Brain pericyte (primary cell): ENCODE data around the gene ZC3H4.

ENCODE experiments used
- DNase-seq: peaks from one replicate; pipeline ENCODE4 v3.0.0-alpha.2; 2012; ENCODE audit warnings: low read depth, low spot score

The ZC3H4 gene

DNA sequence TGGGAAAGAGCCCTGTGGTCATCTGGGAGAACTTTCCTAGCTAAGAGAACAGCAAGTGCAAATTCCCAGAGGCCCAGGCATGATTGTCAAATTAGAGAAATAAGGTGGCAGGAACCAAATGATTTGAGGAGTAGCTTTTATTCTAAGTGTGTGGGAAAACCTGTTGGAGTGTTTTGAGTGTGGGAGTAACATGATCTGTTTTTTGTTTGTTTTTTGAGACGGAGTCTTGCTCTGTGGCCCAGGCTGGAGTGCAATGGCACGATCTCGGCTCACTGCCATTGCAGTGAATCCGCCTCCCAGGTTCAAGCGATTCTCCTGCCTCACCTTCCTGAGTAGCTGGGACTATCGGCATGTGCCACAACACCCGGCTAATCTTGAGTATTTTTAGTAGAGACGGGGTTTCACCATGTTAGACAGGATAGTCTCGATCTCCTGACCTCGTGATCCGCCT lies 19.5 kb upstream of the ZC3H4 start:
- DNase-seq, result no peak

DNA sequence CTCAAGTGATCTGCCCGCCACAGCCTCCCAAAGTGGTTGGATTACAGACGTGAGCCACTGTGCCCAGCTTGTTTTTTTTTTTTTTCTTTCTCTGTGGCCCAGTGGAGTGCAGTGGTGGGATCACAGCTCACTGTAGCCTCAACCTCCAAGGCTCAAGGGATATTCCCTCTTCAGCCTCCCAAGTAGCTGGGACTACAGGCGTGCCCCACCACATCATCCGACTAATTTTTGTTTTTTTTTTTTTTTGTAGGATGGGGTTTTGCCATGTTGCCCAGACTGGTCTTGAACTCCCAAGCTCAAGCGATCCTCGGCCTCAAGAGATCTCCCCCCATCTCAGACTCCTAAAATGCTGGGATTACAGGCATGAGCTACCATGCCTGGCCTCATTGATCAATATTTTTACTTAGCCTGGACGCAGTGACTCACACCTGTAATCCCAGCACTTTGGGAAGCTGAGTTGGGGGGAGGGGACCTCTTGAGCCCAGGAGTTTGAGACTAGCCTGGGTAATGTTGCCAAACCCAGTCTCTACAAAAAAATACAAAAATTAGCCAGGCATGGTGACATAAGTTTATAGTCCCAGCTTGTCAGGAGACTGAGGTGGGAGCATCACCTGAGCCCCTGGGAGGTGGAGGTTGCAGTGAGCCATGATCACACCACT lies 18.7 kb upstream of the ZC3H4 start:
- no peak for DNase-seq

DNA sequence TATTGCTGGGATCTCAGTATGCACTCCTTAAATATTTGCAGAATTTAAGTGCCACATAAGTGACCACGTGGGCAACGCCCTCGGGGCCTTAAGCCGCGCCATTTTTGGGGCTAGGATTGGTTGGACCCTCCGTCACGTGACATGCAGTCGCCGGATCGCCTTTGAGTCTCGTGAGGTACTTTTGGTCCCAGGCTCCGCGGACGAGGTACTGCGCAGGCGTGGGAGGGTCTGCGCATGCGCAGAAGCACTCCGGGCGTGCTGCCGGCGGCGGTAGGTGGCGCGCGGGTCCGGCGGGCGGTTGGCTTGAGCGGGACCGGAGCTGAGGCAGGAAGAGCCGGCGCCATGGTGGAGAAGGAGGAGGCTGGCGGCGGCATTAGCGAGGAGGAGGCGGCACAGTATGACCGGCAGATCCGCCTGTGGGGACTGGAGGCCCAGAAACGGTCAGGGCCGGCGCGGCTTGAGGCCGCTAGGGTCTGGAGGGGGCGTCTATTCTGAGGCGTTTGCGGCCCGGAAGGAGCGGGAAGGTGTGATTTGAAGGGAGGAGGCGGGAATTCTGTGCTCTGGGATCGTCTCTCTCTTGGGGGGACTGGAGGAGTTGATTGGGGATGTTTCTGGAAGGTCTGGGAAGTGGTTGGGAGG lies 17.1 kb upstream of the ZC3H4 start, which contains the start of gene SAE1:
SAE1 (plus strand) TSS at position 247 of the 639 bp plus-strand sequence; CDS start at position 343, 96 bp downstream.
- DNase-seq, result peak; percentile 97

DNA sequence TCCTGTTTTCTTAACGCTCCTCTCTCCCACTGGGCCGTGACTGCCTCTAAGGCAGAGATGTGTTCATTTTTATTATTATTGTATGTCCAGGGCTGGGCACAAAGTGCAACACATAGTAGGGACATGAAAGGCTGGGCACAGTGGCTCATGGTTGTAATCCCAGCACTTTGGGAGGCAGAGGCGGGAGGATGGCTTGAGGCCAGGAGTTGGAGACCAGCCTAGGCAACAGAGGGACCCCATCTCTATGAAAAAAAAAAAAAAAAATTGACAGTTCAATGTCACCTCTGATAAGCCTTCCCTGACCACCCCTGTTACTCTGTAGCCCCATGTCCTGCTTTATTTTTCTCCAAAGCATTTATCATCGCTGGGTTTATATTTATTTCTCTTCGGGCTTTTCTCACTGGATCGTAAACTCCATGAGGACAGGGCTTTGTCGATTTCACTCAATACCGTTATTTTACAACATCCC lies 16.6 kb upstream of the ZC3H4 start:
- DNase-seq, result no peak

DNA sequence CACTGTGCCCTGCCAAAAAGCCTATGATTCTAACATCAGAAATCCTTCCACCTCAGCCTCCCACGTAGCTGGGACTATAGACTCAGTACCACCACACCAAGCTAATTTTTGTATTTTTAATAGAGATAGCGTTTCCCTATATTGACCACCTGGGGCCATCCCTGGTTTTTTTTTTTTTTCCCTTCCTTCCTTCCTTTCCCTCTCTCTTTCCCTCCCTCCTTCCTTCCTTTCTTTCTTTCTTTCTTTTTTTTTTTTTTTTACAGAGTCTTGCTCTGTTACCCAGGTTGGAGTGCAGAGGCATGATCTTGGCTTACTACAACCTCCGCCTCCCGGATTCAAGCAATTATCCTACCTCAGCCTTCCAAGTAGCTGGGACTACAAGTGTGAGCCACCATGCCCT lies 16.0 kb upstream of the ZC3H4 start:
- no peak for DNase-seq

DNA sequence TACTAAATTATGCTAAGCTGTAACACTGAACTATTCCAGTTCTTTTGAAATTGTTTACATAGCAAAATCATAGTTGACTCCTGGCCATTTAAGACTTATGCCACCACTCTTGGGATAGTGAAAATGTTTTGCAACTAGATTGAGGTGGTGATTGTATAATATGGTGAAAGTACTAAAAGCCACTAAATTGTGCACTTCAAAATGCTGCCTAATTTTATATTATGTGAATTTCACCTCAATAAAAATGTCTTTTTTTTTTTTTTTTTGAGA lies 12.0 kb upstream of the ZC3H4 start:
- no peak for DNase-seq

DNA sequence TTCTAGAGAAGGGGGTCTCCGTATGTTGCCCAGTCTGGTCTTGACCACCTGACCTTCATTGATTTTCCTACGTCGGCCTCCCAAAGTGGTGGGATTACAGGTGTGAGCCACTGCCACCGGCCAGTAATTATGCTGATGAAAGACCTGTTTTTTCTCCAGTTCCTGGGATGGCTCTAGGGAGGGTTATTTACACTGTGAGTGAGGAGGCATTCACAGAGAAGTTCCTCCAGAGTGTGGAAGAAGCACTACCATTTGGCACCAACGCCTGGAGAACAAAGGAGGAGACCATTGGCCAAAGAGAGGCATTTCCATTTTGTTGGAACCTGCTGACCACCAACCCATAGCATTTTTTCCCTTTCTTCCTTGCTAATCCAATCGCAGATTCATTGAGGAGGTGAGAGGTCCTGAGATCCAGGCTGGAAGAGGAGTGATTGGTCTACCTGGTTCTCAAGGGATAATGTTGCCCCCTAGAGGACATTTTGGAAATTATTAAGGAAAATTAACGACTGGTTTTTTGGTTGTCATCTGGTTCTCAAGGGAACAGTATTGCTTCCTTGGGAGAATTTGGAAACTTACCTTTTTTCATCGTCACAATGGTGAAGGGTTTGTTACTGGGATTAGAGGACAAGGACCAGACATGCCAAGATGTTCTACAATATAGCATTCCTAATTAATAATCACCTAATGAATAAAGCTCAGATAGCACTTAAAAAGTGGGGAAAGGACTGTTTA lies 11.5 kb upstream of the ZC3H4 start:
- no peak for DNase-seq

DNA sequence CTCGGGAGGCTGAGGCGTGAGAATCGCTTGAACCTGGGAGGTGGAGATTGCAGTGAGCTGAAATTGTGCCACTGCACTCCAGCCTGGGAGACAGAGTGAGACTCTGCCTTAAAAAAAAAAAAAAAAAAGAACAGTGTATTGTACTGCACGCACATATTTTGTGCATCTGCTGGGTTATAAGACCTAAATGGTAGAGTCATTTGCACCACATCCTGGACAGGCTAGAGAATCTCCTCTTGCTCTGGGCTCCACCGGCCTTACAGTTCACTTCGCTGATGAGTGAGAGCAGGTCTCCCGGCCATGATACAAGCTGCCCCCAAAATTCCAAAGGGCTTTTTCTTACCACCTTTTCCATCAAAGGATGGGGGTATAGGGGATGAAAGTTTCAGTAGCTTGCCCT lies 9.8 kb upstream of the ZC3H4 start:
- no peak for DNase-seq

DNA sequence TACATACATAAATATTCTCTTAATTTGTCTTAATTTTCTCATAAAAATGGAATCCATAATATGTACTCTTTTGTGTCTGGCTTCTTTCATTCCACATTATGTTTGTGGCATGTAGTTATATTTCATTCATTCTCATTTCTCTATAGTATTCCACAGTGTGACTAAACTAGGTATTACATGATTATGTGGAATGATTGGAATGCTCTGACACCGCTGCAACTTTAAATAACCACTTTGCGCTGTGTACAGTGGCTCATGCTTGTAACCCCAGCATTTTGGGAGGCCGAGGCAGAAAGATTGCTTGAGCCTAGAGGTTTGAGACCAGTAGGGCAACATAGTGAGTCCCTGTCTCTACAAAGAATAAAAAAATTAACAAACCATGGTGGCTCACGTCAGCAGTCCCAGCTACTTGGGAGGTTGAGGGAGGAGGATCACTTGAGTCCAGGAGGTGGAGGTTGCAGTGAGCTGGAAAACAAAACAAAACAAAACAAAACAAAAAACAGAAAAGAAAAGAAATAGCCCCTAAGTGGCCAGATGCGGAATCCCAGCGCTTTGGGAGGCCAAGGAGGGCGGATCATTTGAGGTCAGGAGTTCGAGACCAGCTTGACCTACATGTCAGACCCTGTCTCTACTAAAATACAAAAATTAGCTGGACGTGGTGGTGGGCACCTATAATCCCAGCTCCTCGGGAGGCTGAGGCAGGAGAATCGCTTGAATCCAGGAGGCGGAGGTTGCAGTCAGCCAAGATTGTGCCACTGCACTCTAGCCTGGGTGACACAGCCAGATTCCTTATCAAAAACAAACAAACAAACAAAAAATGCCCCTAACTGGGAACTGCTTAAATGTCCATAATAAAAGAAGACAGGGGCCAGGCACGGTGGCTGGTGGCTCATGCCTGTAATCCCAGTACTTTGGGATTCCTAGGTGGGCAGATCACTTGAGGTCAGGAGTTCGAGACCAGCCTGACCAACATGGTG lies 9.1 kb upstream of the ZC3H4 start:
- DNase-seq, result no peak

DNA sequence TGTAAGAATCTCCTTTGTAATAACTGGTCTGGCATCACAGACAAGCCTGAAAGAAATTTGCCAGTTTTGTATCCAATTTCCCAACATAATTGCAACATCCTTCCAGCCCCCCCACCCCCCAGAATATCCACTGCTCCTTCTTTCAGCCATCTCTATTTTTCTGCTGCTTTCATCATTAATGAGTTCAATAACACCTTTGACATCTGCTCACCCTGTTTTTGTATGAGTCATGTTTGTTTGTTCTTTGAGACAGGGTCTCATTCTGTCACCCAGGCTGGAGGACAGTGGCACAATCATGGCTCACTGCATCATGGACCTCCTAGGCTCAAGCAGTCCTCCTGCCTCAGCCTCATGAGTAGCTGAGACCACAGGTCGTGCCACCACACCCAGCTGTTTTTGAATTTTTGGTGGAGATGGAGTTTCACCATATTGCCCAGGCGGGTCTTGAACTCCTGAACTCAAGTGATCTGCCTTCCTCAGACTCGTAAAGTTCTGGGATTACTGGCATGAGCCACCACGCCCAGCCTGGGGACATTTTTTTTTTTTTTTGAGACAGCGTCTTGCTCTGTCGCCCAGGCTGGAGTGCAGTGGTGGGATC lies 7.0 kb upstream of the ZC3H4 start:
- no peak for DNase-seq

DNA sequence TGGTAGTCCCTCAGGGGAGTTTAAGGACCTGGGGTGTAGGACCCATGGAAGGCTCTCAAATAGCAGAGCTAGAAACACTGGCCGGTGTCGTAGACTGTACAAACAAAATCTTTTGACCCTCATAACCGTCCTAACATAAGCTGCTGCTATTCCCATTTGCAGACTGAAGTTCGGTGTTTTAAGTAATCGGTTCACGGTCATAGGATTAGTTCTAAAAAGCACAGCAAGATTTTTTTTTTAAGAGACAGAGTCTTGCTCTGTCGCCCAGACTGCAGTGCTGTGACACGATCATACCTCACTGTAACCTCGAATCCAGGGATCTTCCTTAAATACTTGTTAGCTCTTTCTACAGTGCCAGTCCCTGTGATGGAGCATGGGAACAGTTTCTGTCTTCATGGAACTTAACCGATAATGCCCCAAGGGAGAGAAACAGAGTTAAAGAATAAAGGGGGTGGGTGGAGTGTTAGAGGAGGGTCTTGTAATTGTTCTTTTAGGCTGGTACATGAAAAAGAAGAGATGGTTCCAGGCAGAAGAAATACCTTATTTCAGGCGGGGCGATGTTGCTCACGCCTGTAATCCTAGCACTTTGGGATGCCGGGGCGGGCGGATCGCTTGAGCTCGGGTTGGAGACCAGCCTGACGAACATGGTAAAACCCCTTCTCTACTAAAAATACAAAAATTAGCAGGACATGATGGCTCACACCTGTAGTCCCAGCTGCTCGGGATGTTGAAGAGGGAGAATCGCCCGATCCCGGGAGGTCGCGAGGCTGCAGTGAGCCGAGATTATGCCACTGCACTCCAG lies 475 bp upstream of the ZC3H4 start:
- DNase-seq, result no peak

DNA sequence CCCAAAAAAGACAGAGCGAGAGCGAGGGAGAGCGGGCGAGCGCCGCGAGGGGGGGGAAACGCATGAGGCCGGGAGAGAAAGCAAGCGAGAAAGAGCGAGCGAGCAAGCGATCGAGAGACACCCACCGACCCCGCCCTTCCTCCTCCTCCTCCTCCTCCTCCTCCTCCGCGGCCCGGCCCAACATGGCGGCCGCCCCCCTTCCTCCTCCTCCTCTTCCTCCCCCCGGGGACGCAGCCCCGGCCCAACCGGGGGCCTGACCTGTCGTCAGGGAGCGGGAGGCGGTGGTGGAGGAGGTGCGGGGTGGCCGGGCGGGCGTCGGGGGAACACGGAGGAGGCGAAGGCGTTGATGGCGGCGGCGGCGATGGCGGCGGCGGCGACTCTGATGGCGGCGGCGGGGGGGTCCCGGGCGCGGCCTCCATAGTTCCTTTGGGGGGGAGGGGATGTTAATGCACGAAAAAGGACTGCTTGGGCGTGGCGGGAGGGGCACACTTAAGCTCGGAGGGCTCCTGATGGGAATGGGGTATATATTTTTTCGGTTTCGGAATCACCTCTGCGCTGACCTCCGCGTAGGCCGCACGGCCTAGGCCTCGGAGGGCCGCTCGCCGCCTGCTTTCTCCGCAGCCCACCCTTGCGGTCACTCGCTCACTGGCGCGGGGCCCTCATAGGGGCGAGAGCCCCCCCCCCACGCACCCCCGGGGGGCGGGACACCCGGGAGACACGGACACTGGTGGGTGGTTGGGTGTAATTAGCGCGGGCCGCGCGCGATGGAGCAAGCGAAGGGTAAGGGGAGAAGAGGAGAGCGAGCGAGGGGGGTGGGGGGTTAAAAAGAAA lies 1.2 kb downstream of the ZC3H4 start:
- peak; percentile 44 for DNase-seq

DNA sequence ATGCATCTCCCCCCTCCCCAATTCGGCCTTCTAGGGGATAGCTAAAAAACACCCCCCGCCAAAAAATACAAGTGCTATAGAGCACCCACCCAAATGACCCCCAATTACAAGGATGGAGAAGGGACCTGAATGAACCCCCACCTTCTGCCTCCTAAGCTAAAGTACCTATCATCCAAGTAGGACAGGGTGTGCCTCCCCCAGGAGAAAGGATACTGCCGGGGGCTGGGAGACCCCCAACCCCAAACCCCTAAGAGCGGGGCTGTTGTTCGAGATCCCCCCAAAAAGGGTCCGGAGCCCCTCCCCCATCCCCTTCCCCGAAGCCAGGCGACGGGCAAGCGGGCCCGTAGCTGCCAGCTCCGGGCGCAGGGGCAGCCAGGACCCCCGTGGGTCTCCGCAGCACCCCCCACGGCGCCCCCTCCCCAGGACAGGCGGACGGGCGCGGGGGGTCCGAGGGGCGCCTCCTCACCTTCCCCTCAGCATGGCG lies 1.9 kb downstream of the ZC3H4 start:
- DNase-seq, result no peak

DNA sequence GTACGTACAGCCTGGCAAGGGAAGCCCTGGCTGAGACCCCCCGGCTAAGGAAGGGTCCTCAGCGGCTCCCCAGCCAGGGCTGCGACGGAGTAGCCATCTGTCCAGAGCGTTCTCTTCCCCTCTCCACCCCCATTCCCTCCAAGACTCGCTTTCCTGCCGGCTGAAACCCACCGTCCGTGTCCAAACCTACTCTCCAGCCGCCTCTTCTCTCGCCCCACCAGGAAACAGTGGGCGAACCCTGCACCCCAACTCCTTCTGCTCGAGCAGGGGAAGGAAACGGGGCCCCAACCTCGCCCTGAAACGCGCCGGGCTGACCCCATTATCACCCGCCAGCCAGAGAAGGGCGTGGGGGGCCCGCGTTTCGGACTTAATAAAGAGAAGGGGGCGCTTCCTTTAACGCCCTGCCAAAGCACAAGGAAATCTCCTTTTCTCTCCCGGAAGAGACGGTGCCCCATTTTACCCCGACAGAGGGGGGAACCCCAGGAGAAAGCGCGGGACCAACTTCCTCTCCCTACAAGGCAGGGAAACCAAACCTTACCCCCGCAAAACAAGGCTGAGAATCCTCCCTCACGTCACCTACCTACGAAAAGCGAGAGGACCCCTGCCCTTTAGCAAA lies 2.5 kb downstream of the ZC3H4 start:
- DNase-seq, result no peak

DNA sequence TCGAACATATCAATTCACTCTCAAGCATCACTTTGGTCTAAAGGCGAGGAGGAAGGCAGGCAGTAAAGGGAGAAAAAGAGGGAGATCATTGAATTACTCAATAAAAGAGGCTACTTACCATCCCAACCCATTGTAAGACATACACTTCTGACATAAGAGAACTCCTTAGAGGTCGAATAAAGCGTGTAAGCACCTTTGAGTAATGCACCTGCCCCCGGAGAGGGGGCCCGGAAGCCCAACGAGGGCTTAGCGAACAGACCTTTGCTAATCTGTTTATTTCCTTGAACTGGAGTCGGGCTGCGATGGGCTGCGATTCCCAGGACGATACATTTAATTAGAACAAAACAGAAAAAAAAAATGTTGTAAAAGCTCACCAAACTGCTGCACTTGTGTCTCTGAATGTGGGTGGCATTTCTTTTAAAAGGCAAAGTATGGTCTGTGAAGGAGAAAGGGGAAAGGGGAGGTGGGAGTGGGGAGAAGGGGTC lies 3.0 kb downstream of the ZC3H4 start:
- no peak for DNase-seq

DNA sequence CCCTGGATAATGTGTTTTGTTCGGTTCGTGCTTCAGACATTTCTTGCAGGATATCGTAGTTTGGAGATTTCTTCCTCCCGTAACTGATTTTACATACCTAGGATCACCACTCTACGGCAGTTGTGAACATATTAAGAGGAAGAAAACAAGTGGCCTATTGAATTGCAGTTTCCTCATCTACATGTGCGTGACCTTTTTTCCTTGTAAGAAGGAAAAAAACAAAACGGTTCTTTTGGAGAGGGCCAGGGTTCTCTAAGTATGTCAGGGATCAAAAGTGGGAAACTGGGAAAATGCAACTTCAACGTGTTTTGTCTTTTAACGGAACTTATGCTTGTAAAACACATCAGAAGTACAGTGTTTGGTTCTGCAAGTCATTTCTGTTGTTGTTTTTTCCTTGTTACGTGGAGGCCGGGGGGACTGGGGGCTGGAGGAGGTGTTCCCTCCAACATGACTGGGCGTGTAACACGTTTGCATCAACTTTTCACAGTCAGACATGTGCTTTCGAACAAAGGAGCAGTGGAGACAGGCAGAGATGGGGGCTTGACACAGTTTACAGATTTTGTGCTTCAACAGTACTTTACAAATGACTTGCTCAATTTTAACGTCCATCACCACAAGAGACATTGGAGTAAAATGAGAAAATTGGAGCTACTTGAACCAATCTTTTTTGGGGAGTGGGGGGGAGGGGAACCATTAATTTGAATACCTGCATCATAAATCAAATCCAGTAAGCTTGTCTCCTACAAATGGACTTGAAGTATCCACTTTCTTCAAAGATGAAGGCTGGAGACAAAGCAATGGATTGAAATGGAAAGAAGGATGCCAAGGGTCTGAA lies 3.8 kb downstream of the ZC3H4 start:
- DNase-seq, result no peak

DNA sequence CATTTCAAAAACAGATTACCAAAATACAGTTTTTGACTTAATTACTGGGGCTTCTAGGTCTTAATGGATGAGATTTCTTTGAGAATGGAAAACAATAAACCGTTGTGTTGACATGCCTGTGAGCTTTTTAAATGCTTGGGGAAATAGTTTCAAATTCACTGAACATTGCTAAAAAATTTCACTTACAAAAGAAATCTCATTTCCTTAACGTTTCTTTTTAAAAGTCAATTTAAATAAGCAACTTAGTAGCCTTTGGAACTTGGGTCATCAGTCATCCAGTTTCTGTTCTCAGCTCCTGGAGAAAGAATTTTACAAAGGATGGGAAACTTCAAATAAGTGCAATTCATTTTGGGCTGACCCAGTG lies 4.4 kb downstream of the ZC3H4 start:
- no peak for DNase-seq
